22Rv1 (cell line): ENCODE measurements around the gene VPS13D.

Experiments used
- H3K27ac ChIP-seq: fragments of 450-650 bp; 2 replicates; pipeline ENCODE4 v1.5.1; 2017
- CTCF ChIP-seq: fragments of 450-650 bp; IDR thresholded peaks from 2 replicates; pipeline ENCODE4 v1.5.1; 2017; ENCODE audit warnings: mild to moderate bottlenecking
- ZFX ChIP-seq: fragments of 450-650 bp; IDR thresholded peaks from 2 replicates; pipeline ENCODE4 v1.6.1; 2017; ENCODE audit warnings: antibody characterized with exemption, borderline replicate concordance

The VPS13D gene

GRCh38 chr1:12338017-12338416 is 108.2 kb downstream of the VPS13D start:
- no peak overlapping the region for H3K27ac ChIP-seq
- TF ChIP-seq CTCF (no peak), ZFX (no peak)

GRCh38 chr1:12338823-12339222 is 109.0 kb downstream of the VPS13D start:
- H3K27ac ChIP-seq = no peak overlapping the region
- TF ChIP-seq ZFX (no peak), CTCF (no peak)

- H3K27ac ChIP-seq = no peak overlapping the region
- TF ChIP-seq CTCF (peak; percentile 12; the same call in 1 of the 2 replicates), ZFX (no peak)
Measured at GRCh38 chr1:12339396-12339795, 109.6 kb downstream of the VPS13D start.

GRCh38 chr1:12339811-12340543 is 110.1 kb downstream of the VPS13D start:
- H3K27ac ChIP-seq = no peak overlapping the region
- TF ChIP-seq ZFX = no peak
- TF ChIP-seq CTCF = no peak

- TF ChIP-seq ZFX (no peak), CTCF (no peak)
- no peak overlapping the region for H3K27ac ChIP-seq
Measured at GRCh38 chr1:12340544-12340930, 110.7 kb downstream of the VPS13D start.

GRCh38 chr1:12341667-12342066 is 111.8 kb downstream of the VPS13D start:
- no peak overlapping the region for H3K27ac ChIP-seq
- TF ChIP-seq CTCF (no peak), ZFX (no peak)

GRCh38 chr1:12342401-12343003 is 112.7 kb downstream of the VPS13D start:
- no peak overlapping the region for H3K27ac ChIP-seq
- no peak for TF ChIP-seq ZFX
- no peak for TF ChIP-seq CTCF
